DOHH2 (cell line): ENCODE data around the gene CSTB.
A peak's percentile ranks its signal among the peaks of the same experiment; 100 is the strongest.

Experiments used
- H3F3A ChIP-seq: fragments of 200-600 bp; sonication (generic), shearing (Covaris generic); 2 replicates; pipeline ENCODE4 v1.6.0; 2016; ENCODE audit warnings: antibody characterized with exemption, mild to moderate bottlenecking; ENCODE audit not compliant: control insufficient read depth, insufficient read depth
- H3K27ac ChIP-seq: fragments of 200-600 bp; sonication (generic); 2 replicates; pipeline ENCODE4 v1.5.1; 2014; ENCODE audit warnings: low read depth, mild to moderate bottlenecking, low read length, moderate library complexity
- H3K27me3 ChIP-seq: fragments of 200-600 bp; sonication (generic); 2 replicates; pipeline ENCODE4 v1.6.1; 2014; ENCODE audit warnings: mild to moderate bottlenecking, low read length, mixed read lengths; ENCODE audit not compliant: control insufficient read depth
- H3K36me3 ChIP-seq: fragments of 200-600 bp; sonication (generic); 2 replicates; pipeline ENCODE4 v1.6.1; 2014; ENCODE audit warnings: mild to moderate bottlenecking, low read length, moderate library complexity, mixed read lengths; ENCODE audit not compliant: control insufficient read depth
- H3K4me1 ChIP-seq: fragments of 200-600 bp; sonication (generic); 2 replicates; pipeline ENCODE4 v1.6.1; 2014; ENCODE audit warnings: mild to moderate bottlenecking, low read length, mixed read lengths; ENCODE audit not compliant: control insufficient read depth
- H3K4me2 ChIP-seq: fragments of 200-600 bp; sonication (generic); 2 replicates; pipeline ENCODE4 v1.6.0; 2014; ENCODE audit warnings: mild to moderate bottlenecking, low read length, moderate library complexity
- H3K4me3 ChIP-seq: fragments of 200-600 bp; sonication (generic); 2 replicates; pipeline ENCODE4 v1.5.1; 2014; ENCODE audit warnings: mild to moderate bottlenecking, low read length, mixed read lengths
- H3K79me2 ChIP-seq: fragments of 200-600 bp; sonication (generic); 2 replicates; pipeline ENCODE4 v1.6.1; 2014; ENCODE audit warnings: mild to moderate bottlenecking, low read length, mixed read lengths; ENCODE audit not compliant: control insufficient read depth
- H3K9me2 ChIP-seq: fragments of 200-600 bp; sonication (generic); replicated peaks from 2 replicates; pipeline ENCODE4 v1.6.1; 2014; ENCODE audit warnings: mild to moderate bottlenecking, low read length, mixed read lengths; ENCODE audit not compliant: control insufficient read depth
- H3K9me3 ChIP-seq: fragments of 200-600 bp; sonication (generic); 2 replicates; pipeline ENCODE4 v1.6.1; 2014; ENCODE audit warnings: antibody characterized with exemption, low read length, mixed read lengths; ENCODE audit not compliant: control insufficient read depth, insufficient read depth
- H4K20me1 ChIP-seq: fragments of 200-600 bp; sonication (generic); 2 replicates; pipeline ENCODE4 v1.6.0; 2014; ENCODE audit warnings: low read depth, mild to moderate bottlenecking, antibody characterized with exemption, low read length, moderate library complexity; ENCODE audit not compliant: control insufficient read depth, insufficient read depth
- CTCF ChIP-seq: fragments of 200-600 bp; sonication (generic); IDR thresholded peaks from one replicate; pipeline ENCODE4 v1.5.1; 2014; ENCODE audit warnings: antibody characterized with exemption, mild to moderate bottlenecking, low read depth, low read length; ENCODE audit not compliant: poor library complexity, severe bottlenecking
- EZH2phosphoT487 ChIP-seq: fragments of 200-600 bp; sonication (generic); IDR thresholded peaks from 2 replicates; pipeline ENCODE4 v1.6.1; 2017; ENCODE audit warnings: borderline replicate concordance, mild to moderate bottlenecking, antibody characterized with exemption, low read length, moderate library complexity, mixed read lengths

CSTB gene

GRCh38 chr21:43810505-43811261 lies 34.6 kb upstream of the CSTB start:
- Histone ChIP-seq H4K20me1 (peaks cover 9% of the 10 kb centered on the region; the same call in 1 of the 2 replicates), H3K4me3 (peak overlapping the region; percentile 73), H3K4me2 (peak overlapping the region; percentile 92), H3K36me3 (peaks cover 22% of the 10 kb centered on the region), H3K4me1 (peaks cover 56% of the 10 kb centered on the region), H3K79me2 (peaks cover 40% of the 10 kb centered on the region), H3K9me3 (no peaks in the 10 kb centered on the region), H3K9me2 (no peaks in the 10 kb centered on the region), H3K27ac (peak overlapping the region; percentile 73), H3F3A (peaks cover 15% of the 10 kb centered on the region), H3K27me3 (no peaks in the 10 kb centered on the region)
- TF ChIP-seq CTCF, result peak; percentile 94
- no peak for TF ChIP-seq EZH2phosphoT487

GRCh38 chr21:43809853-43810504 lies 33.9 kb upstream of the CSTB start:
- Histone ChIP-seq H3K36me3 (peaks cover 26% of the 10 kb centered on the region), H3K4me1 (peaks cover 63% of the 10 kb centered on the region), H3K27me3 (no peaks in the 10 kb centered on the region), H3K9me3 (no peaks in the 10 kb centered on the region), H3K9me2 (no peaks in the 10 kb centered on the region), H3K79me2 (peaks cover 40% of the 10 kb centered on the region), H3K4me2 (peak overlapping the region; percentile 92), H3K4me3 (peak overlapping the region; percentile 73), H4K20me1 (peaks cover 9% of the 10 kb centered on the region; the same call in 1 of the 2 replicates), H3K27ac (peak overlapping the region; percentile 73), H3F3A (peaks cover 19% of the 10 kb centered on the region)
- TF ChIP-seq CTCF (no peak), EZH2phosphoT487 (no peak)

- peaks cover 4% of the 10 kb centered on the region; the same call in 1 of the 2 replicates for H4K20me1 ChIP-seq
- H3K4me1 ChIP-seq, result peaks cover 69% of the 10 kb centered on the region
- H3K36me3 ChIP-seq, result peaks cover 30% of the 10 kb centered on the region
- TF ChIP-seq CTCF (peak; percentile 5), EZH2phosphoT487 (no peak)
- peak overlapping the region; percentile 92 for H3K4me2 ChIP-seq
- peak overlapping the region; percentile 73 for H3K4me3 ChIP-seq
- no peaks in the 10 kb centered on the region for H3K9me3 ChIP-seq
- no peaks in the 10 kb centered on the region for H3K27me3 ChIP-seq
- H3K9me2 ChIP-seq, result no peaks in the 10 kb centered on the region
- H3F3A ChIP-seq, result peaks cover 19% of the 10 kb centered on the region
- peak overlapping the region; percentile 73 for H3K27ac ChIP-seq
- peaks cover 40% of the 10 kb centered on the region for H3K79me2 ChIP-seq
These were observed 33.3 kb upstream of the CSTB start for GRCh38 chr21:43809346-43809799.
